HEK293T (cell line): ENCODE data around the gene CCNY.

ENCODE experiments used
- ARNT ChIP-seq: fragments of 450-650 bp; IDR thresholded peaks from 2 replicates; pipeline ENCODE4 v1.6.1; 2017; ENCODE audit warnings: mild to moderate bottlenecking
- CTBP1 ChIP-seq: fragments of 450-650 bp; IDR thresholded peaks from 2 replicates; pipeline ENCODE4 v1.6.1; 2016; ENCODE audit warnings: borderline replicate concordance
- ELF4 ChIP-seq: fragments of 450-650 bp; IDR thresholded peaks from 2 replicates; pipeline ENCODE4 v1.6.1; 2017; ENCODE audit warnings: antibody characterized with exemption
- FOXA1 ChIP-seq: fragments of 450-650 bp; IDR thresholded peaks from 2 replicates; pipeline ENCODE4 v1.6.1; 2016; ENCODE audit warnings: mild to moderate bottlenecking
- FOXK2 ChIP-seq: fragments of 450-650 bp; IDR thresholded peaks from 2 replicates; pipeline ENCODE4 v1.6.1; 2016; ENCODE audit warnings: mild to moderate bottlenecking
- FOXM1 ChIP-seq: fragments of 450-650 bp; IDR thresholded peaks from 2 replicates; pipeline ENCODE4 v1.6.1; 2017; ENCODE audit warnings: mild to moderate bottlenecking, borderline replicate concordance
- SP1 ChIP-seq: fragments of 450-650 bp; IDR thresholded peaks from 2 replicates; pipeline ENCODE4 v1.6.1; 2017
- SUZ12 ChIP-seq: fragments of 450-650 bp; IDR thresholded peaks from 2 replicates; pipeline ENCODE4 v1.6.1; 2016; ENCODE audit warnings: mild to moderate bottlenecking
- TARDBP ChIP-seq: fragments of 450-650 bp; IDR thresholded peaks from 2 replicates; pipeline ENCODE4 v1.6.1; 2016

- TF ChIP-seq FOXM1 (no peak), SP1 (no peak), SUZ12 (no peak), ELF4 (no peak), TARDBP (no peak), FOXA1 (no peak), ARNT (no peak), FOXK2 (no peak), CTBP1 (no peak)
Observed at GRCh38 chr10:35526746-35527145, 190.4 kb downstream of the CCNY start.
